K562 (cell line): ENCODE results near the gene NPTXR. TPM values are rescaled to one million over a fixed set of nuclear protein-coding genes. Genes with fewer than 3 reads are reported as not detected.

Experiments
- ATAC-seq: fragments of 200-7000 bp; cut with Tn5 transposase; 3 replicates; pipeline ENCODE4 v1.9.1; 2020; ENCODE audit warnings: moderate library complexity
- BruUV-seq: library from RNA; stranded (reverse); fragments of 400-500 nt; replicated peaks from 2 replicates; lab custom pipeline; 2021; lab: Mats Ljungman, UMichigan
- CTCF ChIA-PET: fragments of 300-600 bp; formaldehyde crosslinking; extraction: SDS; loops from one replicate; lab custom pipeline; 2021; ENCODE audit warnings: low intra/inter-chr PET ratio; lab: Yijun Ruan, JAX
- POLR2A ChIA-PET: fragments of 300-600, 350-650 bp; sonication (Branson Sonifier 250); formaldehyde crosslinking; extraction: SDS; loops from one replicate; lab custom pipeline; 2021; ENCODE audit warnings: antibody characterized with exemption, inconsistent platforms; lab: Yijun Ruan, JAX
- DNase-seq, 4 experiments: peaks; one replicate each; pipeline versions ENCODE4 v3.0.0 to v3.0.0-alpha.2; 2011 to 2018; ENCODE audit warnings: low spot score in 3 of 4, mixed read lengths in 3 of 4; ENCODE audit errors: extremely low read depth in 1 of 4
- FAIRE-seq: peaks from 2 replicates; lab custom pipeline; 2011; peaks lifted over from hg19 to GRCh38; lab: Jason Lieb, UNC
- H2AFZ ChIP-seq: 2 replicates; pipeline ENCODE4 v1.6.0; 2011; ENCODE audit warnings: low read depth, low read length, control low read depth, inconsistent platforms
- H3K27ac ChIP-seq: fragments of 200-600 bp; 3 replicates; pipeline ENCODE4 v1.8.0; 2011; ENCODE audit warnings: low read depth, mild to moderate bottlenecking, control low read depth, inconsistent platforms, low read length, moderate library complexity, mixed read lengths; ENCODE audit errors: extremely low read depth
- H3K27me3 ChIP-seq, 2 experiments: fragments of 300-600 bp in 1 of 2; 2 replicates in 1 of 2; 3 replicates in 1 of 2; pipeline versions ENCODE4 v1.6.0 to v1.8.0; 2011; ENCODE audit warnings: inconsistent platforms in 2 of 2, low read length in 2 of 2, mild to moderate bottlenecking in 1 of 2, mixed read lengths in 1 of 2, moderate library complexity in 1 of 2; ENCODE audit not compliant: control insufficient read depth in 2 of 2, insufficient read depth in 2 of 2
- H3K36me3 ChIP-seq: fragments of 300-600 bp; 3 replicates; pipeline ENCODE4 v1.8.0; 2011; ENCODE audit warnings: mild to moderate bottlenecking, low read length, inconsistent platforms; ENCODE audit not compliant: control insufficient read depth, insufficient read depth
- H3K4me1 ChIP-seq, 2 experiments: fragments of 200-600 bp in 1 of 2; replicated peaks in 1 of 2; 2 replicates in 1 of 2; 3 replicates in 1 of 2; pipeline versions ENCODE4 v1.5.1 to v1.8.0; 2011; ENCODE audit warnings: inconsistent platforms in 2 of 2, low read length in 2 of 2, mild to moderate bottlenecking in 1 of 2, mixed read lengths in 1 of 2, moderate library complexity in 1 of 2; ENCODE audit not compliant: control insufficient read depth in 2 of 2, insufficient read depth in 2 of 2
- H3K4me2 ChIP-seq: 2 replicates; pipeline ENCODE4 v1.6.1; 2011; ENCODE audit warnings: low read length, control low read depth, inconsistent platforms, mixed read lengths; ENCODE audit not compliant: insufficient read depth
- H3K4me3 ChIP-seq: fragments of 200-600 bp; sonication (generic), shearing (Covaris generic); 2 replicates; pipeline ENCODE4 v1.5.1; 2016; ENCODE audit warnings: control low read depth, inconsistent platforms
- H3K79me2 ChIP-seq: fragments of 200-600 bp; 3 replicates; pipeline ENCODE4 v1.8.0; 2011; ENCODE audit warnings: low read length, inconsistent platforms; ENCODE audit not compliant: control insufficient read depth, insufficient read depth
- H3K9ac ChIP-seq, 2 experiments: 2 replicates each; pipeline versions ENCODE4 v1.6.0 to v1.6.1; 2011; ENCODE audit warnings: low read depth in 2 of 2, low read length in 2 of 2, control low read depth in 1 of 2, inconsistent platforms in 1 of 2, mild to moderate bottlenecking in 1 of 2, mixed read lengths in 1 of 2; ENCODE audit not compliant: insufficient read depth in 1 of 2
- H3K9me1 ChIP-seq: one replicate; pipeline ENCODE4 v1.6.0; 2011; ENCODE audit warnings: inconsistent platforms, mild to moderate bottlenecking, low read length, moderate library complexity; ENCODE audit not compliant: control insufficient read depth, insufficient read depth
- H3K9me3 ChIP-seq: replicated peaks from 2 replicates; pipeline ENCODE4 v1.5.1; 2011; ENCODE audit warnings: low read depth, low read length, inconsistent platforms; ENCODE audit not compliant: control insufficient read depth, insufficient read depth
- H4K20me1 ChIP-seq: replicated peaks from 2 replicates; pipeline ENCODE4 v1.6.1; 2011; ENCODE audit warnings: low read length, inconsistent platforms, mixed read lengths; ENCODE audit not compliant: control insufficient read depth, insufficient read depth
- GABPA ChIP-seq: fragments of 200-800 bp; sonication (Bioruptor generic); conservative IDR thresholded peaks from 2 replicates; pipeline ENCODE4 v1.6.1; 2016; ENCODE audit warnings: low read depth, missing genetic modification characterization, missing compliant biosample characterization
- JUN ChIP-seq, 2 experiments: sonication (generic) in 1 of 2; formaldehyde crosslinking in 1 of 2; IDR thresholded peaks; 2 replicates each; pipeline versions ENCODE4 v1.6.1 to v1.8.0; 2012 to 2022; ENCODE audit warnings: borderline replicate concordance in 2 of 2, mild to moderate bottlenecking in 2 of 2, improper control_type of control experiment in 1 of 2, low read depth in 1 of 2, low read length in 1 of 2, missing genetic modification reagents in 1 of 2
- L3MBTL2 ChIP-seq: fragments of 450-650 bp; IDR thresholded peaks from 2 replicates; pipeline ENCODE4 v1.6.1; 2016; ENCODE audit warnings: mild to moderate bottlenecking, moderate library complexity
- MEF2D ChIP-seq: conservative IDR thresholded peaks from 2 replicates; pipeline ENCODE4 v1.6.1; 2016; ENCODE audit warnings: low read depth, missing genetic modification characterization, missing compliant biosample characterization
- NUFIP1 ChIP-seq: fragments of 450-650 bp; IDR thresholded peaks from 2 replicates; pipeline ENCODE4 v1.6.1; 2018; ENCODE audit not compliant: partially characterized antibody
- ZFP36 ChIP-seq: fragments of 150-350 bp; IDR thresholded peaks from 2 replicates; pipeline ENCODE4 v1.6.1; 2018; ENCODE audit warnings: low read length, low read depth; ENCODE audit not compliant: partially characterized antibody
- ZNF785 ChIP-seq: fragments of 250-450 bp; sonication (Bioruptor Pico); IDR thresholded peaks from 2 replicates; pipeline ENCODE4 v1.4.0; 2020; ENCODE audit warnings: mild to moderate bottlenecking
- WGBS: fragments of 100-300 bp; shearing (Covaris generic); methylation state at CpG from one replicate; pipeline ENCODE4 v1.1.6; 2016; ENCODE audit warnings: low coverage, mixed read lengths; ENCODE audit not compliant: insufficient coverage; ENCODE audit errors: missing lambda C conversion rate; 5-methylcytosine and 5-hydroxymethylcytosine counted together
- in situ Hi-C: fragments of 300-500 bp; cut with MboI; formaldehyde crosslinking; loops from 4 replicates; pipeline ENCODE4 v1.15.0; 2018; ENCODE audit warnings: inconsistent platforms, mixed read lengths
- intact Hi-C: fragments of 100-400 bp; cut with micrococcal nuclease; formaldehyde crosslinking; loops from 2 replicates; pipeline ENCODE4 v1.14.2; 2022
- polyA plus RNA-seq, 8 experiments: library from polyadenylated mRNA; depleted of rRNA in 4 of 8; stranded (reverse) in 5 of 8; unstranded in 3 of 8; fragments of >200 nt; fragmentation: Nextera tagmentation in 2 of 8; fragmentation: Illumina TruSeq in 1 of 8; extraction: Ambion mirVana in 2 of 8; extraction: Trizol in 1 of 8; gene quantifications; 2 replicates each; pipeline versions ENCODE4 v1.2.1 to v1.2.3, GENCODE V29; 2011 to 2014; ENCODE audit warnings: inconsistent platforms in 1 of 8, missing spikeins in 1 of 8
- total RNA-seq, 7 experiments: library from RNA; depleted of rRNA in 6 of 7; stranded (reverse); fragments of >200 nt in 6 of 7; fragmentation: Illumina TruSeq in 2 of 7; extraction: Trizol in 2 of 7; gene quantifications; 2 replicates each; pipeline versions ENCODE4 v1.2.1 to v1.2.3, GENCODE V29; 2011 to 2021; ENCODE audit warnings: low replicate concordance in 1 of 7
- TF ChIP-seq, protein P1 (sequence below): fragments of 250-450 bp; sonication (Bioruptor Pico); IDR thresholded peaks from 2 replicates; pipeline ENCODE4 v1.5.0; 2021; ENCODE audit warnings: mild to moderate bottlenecking, moderate library complexity
- TF ChIP-seq, protein P2 (sequence below): fragments of 250-450 bp; sonication (Bioruptor Pico); IDR thresholded peaks from 2 replicates; pipeline ENCODE4 v1.8.0; 2022; ENCODE audit warnings: inconsistent platforms

Gene NPTXR
- total and polyA plus RNA-seq, 9 of the 15 experiments (the other 6 are each of a cell fraction or from before 2014, with no cell fraction given), result 0.01 to 3.1 (median 1.1) TPM

DNA sequence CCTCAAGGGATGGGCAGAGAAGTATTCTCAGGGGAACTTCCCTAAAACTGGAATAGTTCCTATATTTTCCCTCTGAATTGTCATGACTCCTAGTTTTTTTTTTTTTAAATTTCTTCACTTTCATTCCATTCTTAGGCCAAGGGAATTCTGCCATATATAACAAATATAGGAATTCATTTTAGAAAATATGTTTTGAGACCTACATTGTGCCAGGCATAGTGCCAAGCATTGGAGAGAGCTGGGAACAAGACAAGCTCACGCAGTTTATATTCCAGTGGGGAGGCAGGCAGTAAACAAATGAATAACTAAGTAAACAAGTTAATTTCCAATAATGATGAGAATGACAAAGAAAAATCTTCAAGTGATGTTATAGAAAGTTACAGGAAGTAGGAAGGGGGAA, 2.6 kb upstream of the NPTXR start:
- TF ChIP-seq, protein P1, sequence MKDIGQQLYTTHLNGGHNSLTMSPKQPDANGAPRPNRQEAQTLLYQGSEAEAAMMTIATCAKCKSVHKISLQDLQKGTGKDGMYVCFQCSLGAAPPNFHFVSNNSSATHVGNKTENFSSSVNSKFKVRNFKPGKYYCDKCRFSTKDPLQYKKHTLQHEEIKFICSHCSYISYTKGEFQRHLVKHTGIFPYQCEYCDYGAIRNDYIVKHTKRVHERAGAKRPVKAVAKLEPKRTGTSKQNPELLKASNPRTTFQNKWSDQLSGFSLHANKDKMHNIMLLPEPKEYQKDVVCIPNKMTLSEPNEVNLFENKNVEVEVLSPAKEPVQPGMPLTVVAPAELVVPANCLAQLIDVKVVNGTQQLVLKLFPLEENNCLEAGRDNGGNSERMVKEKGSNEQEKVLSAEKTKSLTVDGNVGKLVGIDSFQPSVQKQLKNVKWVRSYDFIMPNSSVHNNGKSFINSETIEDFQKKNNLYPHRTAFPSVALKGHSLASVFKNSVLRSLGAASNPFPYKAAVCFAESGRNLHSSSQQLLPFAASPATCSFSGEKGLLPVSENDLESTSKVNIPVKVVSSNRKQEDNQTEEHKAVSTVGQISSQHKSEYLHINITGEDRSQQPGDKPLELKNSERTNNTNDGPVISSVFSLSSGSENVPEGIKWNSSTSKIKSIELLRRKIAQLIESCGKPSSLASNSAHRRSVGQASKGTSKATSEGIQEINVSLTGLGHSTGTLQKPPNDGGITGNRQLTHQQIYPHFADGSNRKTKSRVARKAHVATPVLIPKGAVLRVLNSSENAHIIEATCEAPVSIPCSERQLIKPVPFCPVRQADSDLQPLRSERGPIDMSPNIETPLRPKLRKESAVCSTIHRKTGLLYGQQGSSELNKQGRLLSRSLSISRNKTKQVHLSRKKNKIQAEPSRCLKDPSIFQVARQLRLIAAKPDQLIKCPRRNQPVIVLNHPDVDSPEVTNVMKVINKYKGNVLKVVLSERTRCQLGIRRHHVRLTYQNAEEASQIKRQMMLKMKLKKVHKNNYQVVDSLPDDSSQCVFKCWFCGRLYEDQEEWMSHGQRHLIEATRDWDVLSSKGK (CRISPR knock-in tag), result no peak
- TF ChIP-seq MEF2D (tag), result no peak
- no peak for TF ChIP-seq ZFP36
- TF ChIP-seq GABPA (tag), result no peak
- TF ChIP-seq JUN (IDR thresholded peaks at IDR 0.05; ENCODE audit: borderline replicate concordance, low read depth, low read length), result no peak
- no peak for TF ChIP-seq JUN (CRISPR knock-in tag; IDR thresholded peaks at IDR 0.05; ENCODE audit: borderline replicate concordance)
- TF ChIP-seq, protein P2, sequence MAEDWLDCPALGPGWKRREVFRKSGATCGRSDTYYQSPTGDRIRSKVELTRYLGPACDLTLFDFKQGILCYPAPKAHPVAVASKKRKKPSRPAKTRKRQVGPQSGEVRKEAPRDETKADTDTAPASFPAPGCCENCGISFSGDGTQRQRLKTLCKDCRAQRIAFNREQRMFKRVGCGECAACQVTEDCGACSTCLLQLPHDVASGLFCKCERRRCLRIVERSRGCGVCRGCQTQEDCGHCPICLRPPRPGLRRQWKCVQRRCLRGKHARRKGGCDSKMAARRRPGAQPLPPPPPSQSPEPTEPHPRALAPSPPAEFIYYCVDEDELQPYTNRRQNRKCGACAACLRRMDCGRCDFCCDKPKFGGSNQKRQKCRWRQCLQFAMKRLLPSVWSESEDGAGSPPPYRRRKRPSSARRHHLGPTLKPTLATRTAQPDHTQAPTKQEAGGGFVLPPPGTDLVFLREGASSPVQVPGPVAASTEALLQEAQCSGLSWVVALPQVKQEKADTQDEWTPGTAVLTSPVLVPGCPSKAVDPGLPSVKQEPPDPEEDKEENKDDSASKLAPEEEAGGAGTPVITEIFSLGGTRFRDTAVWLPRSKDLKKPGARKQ (CRISPR knock-in tag), result no peak
- TF ChIP-seq NUFIP1, result no peak
- TF ChIP-seq L3MBTL2, result no peak
- TF ChIP-seq ZNF785 (CRISPR knock-in tag), result no peak
- Histone ChIP-seq H3K9me1 (peaks cover 3% of the 10 kb centered on the region), H3K9me3 (no peaks in the 10 kb centered on the region), H2AFZ (no peak overlapping the region), H3K27ac (peak overlapping the region; percentile 76), H3K4me2 (no peak overlapping the region), H3K79me2 (no peaks in the 10 kb centered on the region), H3K27me3 (no peaks in the 10 kb centered on the region), H3K4me1 (peaks cover 13 to 45% of the 10 kb centered on the region in 2 experiments; a peak in 4 of 5 replicates), H3K4me3 (no peak overlapping the region), H4K20me1 (no peaks in the 10 kb centered on the region), H3K36me3 (no peaks in the 10 kb centered on the region), H3K9ac (no peak overlapping the region)
- no TSS peak for BruUV-seq
- intact Hi-C loops, result no loop called here
- ATAC-seq (no peak), DNase-seq (no peak), FAIRE-seq (no peak)
- ChIA-PET CTCF (interaction anchor here (0.7 kb wide), 1 partner anchor 80 kb away, joined by 3 read pairs; no protein-coding TSS in a partner anchor), POLR2A (interaction anchor here (0.5 to 0.7 kb wide), 3 partner anchors 18 to 64 kb away, joined by 3 read pairs; no protein-coding TSS in a partner anchor)
- 89% methylated on average over 1 of the region's 1 CpG for whole genome bisulfite sequencing
- in situ Hi-C loops, result no loop called here
